Kidney (tissue), 14 donors: ENCODE data around the gene ASTN2. TPM values are rescaled to one million over a fixed set of nuclear protein-coding genes. Genes with fewer than 3 reads are reported as not detected.

Experiments
- DNase-seq, 5 donors: peaks; one replicate each; pipeline ENCODE4 v3.0.0-alpha.2; 2013 to 2020
- FAIRE-seq: peaks from 2 replicates; lab custom pipeline; 2012; peaks lifted over from hg19 to GRCh38; lab: Jason Lieb, UNC
- H3K27ac ChIP-seq, 2 donors: one replicate each; pipeline ENCODE4 v1.7.0; 2013; ENCODE audit warnings: low read depth in 2 of 2, low read length in 2 of 2, inconsistent platforms in 1 of 2
- H3K27me3 ChIP-seq: one replicate; pipeline ENCODE4 v1.7.1; 2013; ENCODE audit warnings: low read length, inconsistent platforms; ENCODE audit not compliant: control insufficient read depth, insufficient read depth
- H3K36me3 ChIP-seq, 3 donors: one replicate each; pipeline versions ENCODE4 v1.7.0 to v1.7.1; 2013; ENCODE audit warnings: low read length in 3 of 3, control low read depth in 1 of 3, inconsistent platforms in 1 of 3; ENCODE audit not compliant: insufficient read depth in 3 of 3, control insufficient read depth in 2 of 3
- H3K4me1 ChIP-seq, 3 donors: one replicate each; pipeline versions ENCODE4 v1.7.0 to v1.7.1; 2013; ENCODE audit warnings: low read length in 3 of 3, inconsistent platforms in 1 of 3, low read depth in 1 of 3; ENCODE audit not compliant: control insufficient read depth in 2 of 3, insufficient read depth in 2 of 3
- H3K4me3 ChIP-seq, 3 donors: one replicate each; pipeline versions ENCODE4 v1.7.0 to v1.8.1; 2013; ENCODE audit warnings: low read length in 3 of 3, control low read depth in 1 of 3, inconsistent platforms in 1 of 3
- H3K9ac ChIP-seq, 3 donors: one replicate each; pipeline versions ENCODE4 v1.7.0 to v1.7.1; 2013; ENCODE audit warnings: low read length in 3 of 3, control low read depth in 1 of 3, inconsistent platforms in 1 of 3
- H3K9me3 ChIP-seq, 3 donors: one replicate each; pipeline versions ENCODE4 v1.7.0 to v1.7.1; 2013; ENCODE audit warnings: low read length in 3 of 3, control low read depth in 1 of 3, inconsistent platforms in 1 of 3; ENCODE audit not compliant: control insufficient read depth in 2 of 3, insufficient read depth in 1 of 3
- CTCF ChIP-seq: IDR thresholded peaks from 3 replicates; pipeline ENCODE4 v1.5.1; 2012; ENCODE audit warnings: mild to moderate bottlenecking, moderate library complexity, borderline replicate concordance; ENCODE audit not compliant: insufficient read depth; ENCODE audit errors: extremely low read depth
- intact Hi-C: fragments of 100-400 bp; cut with DNase I; formaldehyde crosslinking; loops from one replicate; pipeline ENCODE4 v1.11.1; 2022
- polyA plus RNA-seq: library from polyadenylated mRNA; stranded (reverse); fragments of 350-450 nt; fragmentation: Illumina TruSeq; extraction: RNeasy Lipid Tissue Mini Kit (QIAGEN cat#74804); gene quantifications from one replicate; pipeline ENCODE4 v1.2.3, GENCODE V29; 2014; ENCODE audit warnings: low read depth, low replicate concordance; ENCODE audit not compliant: insufficient read depth
- total RNA-seq: library from RNA; stranded (reverse); fragmentation: NEBNext Ultra II Directional; extraction: Animal tissue kit (Norgen Biotek cat#: 25700); gene quantifications from one replicate; pipeline ENCODE4 v1.2.1, GENCODE V29; 2021
- donor health status: control.
- donor health status: control.
- donor health status: control.
- donor health status: control.
- donor health status: control.
- donor health status: DM: yes; HTN: yes; CAD: no.
- donor health status: Normal renal cell carcinoma (clear cell type).

ASTN2 gene
- total and polyA plus RNA-seq, 2 donors from 2014 or later, result 7.6 to 11.5 TPM

- Histone ChIP-seq H3K4me1 (no peaks in the 10 kb centered on the region), H3K9me3 (no peaks in the 10 kb centered on the region), H3K9ac (no peak overlapping the region), H3K36me3 (no peaks in the 10 kb centered on the region), H3K4me3 (no peak overlapping the region), H3K27ac (no peak overlapping the region), H3K27me3 (no peaks in the 10 kb centered on the region)
- TF ChIP-seq CTCF, result no peak
- FAIRE-seq, result no peak
- intact Hi-C loops, result no loop called here
- DNase-seq, result no peak
Measured at GRCh38 chr9:117103438-117104110, 311.3 kb downstream of the ASTN2 start.

- no peak overlapping the region for H3K4me3 ChIP-seq
- no peak for TF ChIP-seq CTCF
- H3K9me3 ChIP-seq, result no peaks in the 10 kb centered on the region
- no peak for FAIRE-seq
- no peaks in the 10 kb centered on the region for H3K36me3 ChIP-seq
- intact Hi-C loops, result no loop called here
- H3K27ac ChIP-seq, result no peak overlapping the region
- no peak overlapping the region for H3K9ac ChIP-seq
- H3K4me1 ChIP-seq, result no peaks in the 10 kb centered on the region
- no peak for DNase-seq
- no peaks in the 10 kb centered on the region for H3K27me3 ChIP-seq
Measured at GRCh38 chr9:117101008-117101407, 313.8 kb downstream of the ASTN2 start.

GRCh38 chr9:117098331-117098730 is 316.5 kb downstream of the ASTN2 start:
- no peaks in the 10 kb centered on the region for H3K9me3 ChIP-seq

More at GRCh38 chr9:117098331-117098730, 316.5 kb downstream of the ASTN2 start:
- H3K4me3 ChIP-seq, result no peak overlapping the region
- FAIRE-seq (no peak), DNase-seq (no peak)
- intact Hi-C loops, result no loop called here
- no peak overlapping the region for H3K27ac ChIP-seq
- no peaks in the 10 kb centered on the region for H3K36me3 ChIP-seq
- TF ChIP-seq CTCF, result no peak
- no peaks in the 10 kb centered on the region for H3K4me1 ChIP-seq
- H3K27me3 ChIP-seq, result no peaks in the 10 kb centered on the region
- no peak overlapping the region for H3K9ac ChIP-seq
